ENCODE measurements around the gene GAL3ST2. TPM values are rescaled to one million over a fixed set of nuclear protein-coding genes. Genes with fewer than 3 reads are reported as not detected.

Gene GAL3ST2
- total RNA-seq, 2 donors from 2014 or later = 2.4 TPM; not detected in 1

GRCh38 chr2:241750076-241750840 is 26.4 kb upstream of the GAL3ST2 start:
- intact Hi-C loops (cut with DNase I) = no loop called here
- WGBS = 70% methylated on average over 22 of the region's 22 CpGs
- Histone ChIP-seq H3K27ac (no peak overlapping the region), H3K9me3 (no peaks in the 10 kb centered on the region), H3K4me1 (replicated peaks) (no peaks in the 10 kb centered on the region), H3K27me3 (replicated peaks; ENCODE audit: insufficient read depth) (no peaks in the 10 kb centered on the region), H3K36me3 (peaks cover 8 to 13% of the 10 kb centered on the region in 2 donors), H3K4me3 (no peak overlapping the region)
- DNase-seq (ENCODE audit: low spot score) = no peak
- TF ChIP-seq POLR2AphosphoS5 (IDR thresholded peaks at IDR 0.05) = no peak
- no peak for TF ChIP-seq CTCF (IDR thresholded peaks at IDR 0.05)
- no peak for TF ChIP-seq POLR2A (IDR thresholded peaks at IDR 0.05)

- Histone ChIP-seq H3K4me3 (no peak overlapping the region), H3K36me3 (peaks cover 8 to 18% of the 10 kb centered on the region in 2 donors), H3K4me1 (replicated peaks) (no peaks in the 10 kb centered on the region), H3K27me3 (replicated peaks; ENCODE audit: insufficient read depth) (no peaks in the 10 kb centered on the region), H3K9me3 (no peaks in the 10 kb centered on the region), H3K27ac (no peak overlapping the region)
- 98% methylated on average over 15 of the region's 15 CpGs for WGBS
- DNase-seq (ENCODE audit: low spot score) = no peak
- intact Hi-C loops (cut with DNase I) = no loop called here
- TF ChIP-seq POLR2A (IDR thresholded peaks at IDR 0.05) (no peak), CTCF (IDR thresholded peaks at IDR 0.05) (no peak), POLR2AphosphoS5 (IDR thresholded peaks at IDR 0.05) (no peak)
Observed at GRCh38 chr2:241751152-241751551, 25.5 kb upstream of the GAL3ST2 start.

GRCh38 chr2:241751776-241752175 is 24.8 kb upstream of the GAL3ST2 start:
- Histone ChIP-seq H3K4me3 (no peak overlapping the region), H3K27ac (no peak overlapping the region), H3K4me1 (replicated peaks) (no peaks in the 10 kb centered on the region), H3K9me3 (no peaks in the 10 kb centered on the region), H3K27me3 (replicated peaks; ENCODE audit: insufficient read depth) (no peaks in the 10 kb centered on the region), H3K36me3 (peaks cover 8 to 18% of the 10 kb centered on the region in 2 donors)
- TF ChIP-seq POLR2AphosphoS5 (IDR thresholded peaks at IDR 0.05) (no peak), POLR2A (IDR thresholded peaks at IDR 0.05) (no peak), CTCF (IDR thresholded peaks at IDR 0.05) (no peak)
- intact Hi-C loops (cut with DNase I) = no loop called here
- WGBS = 91% methylated on average over 18 of the region's 18 CpGs
- DNase-seq (ENCODE audit: low spot score) = no peak

- intact Hi-C loops (cut with DNase I) = no loop called here
Observed at GRCh38 chr2:241752253-241752652, 24.4 kb upstream of the GAL3ST2 start.

More at GRCh38 chr2:241752253-241752652, 24.4 kb upstream of the GAL3ST2 start:
- H3K4me1 ChIP-seq (replicated peaks) = no peaks in the 10 kb centered on the region
- no peak for TF ChIP-seq POLR2AphosphoS5 (IDR thresholded peaks at IDR 0.05)
- no peak for TF ChIP-seq CTCF (IDR thresholded peaks at IDR 0.05)
- TF ChIP-seq POLR2A (IDR thresholded peaks at IDR 0.05) = no peak
- no peak overlapping the region for H3K27ac ChIP-seq
- no peak overlapping the region for H3K4me3 ChIP-seq
- no peak for DNase-seq (ENCODE audit: low spot score)
- no peaks in the 10 kb centered on the region for H3K27me3 ChIP-seq (replicated peaks; ENCODE audit: insufficient read depth)
- peaks cover 8 to 18% of the 10 kb centered on the region in 2 donors for H3K36me3 ChIP-seq
- WGBS = 95% methylated on average over 13 of the region's 14 CpGs
- H3K9me3 ChIP-seq = no peaks in the 10 kb centered on the region
